Left renal cortex interstitium (tissue), 4 donors: ENCODE data around the gene WAC. TPM values are rescaled to one million over a fixed set of nuclear protein-coding genes. Genes with fewer than 3 reads are reported as not detected.
"Not testable (repeated sequence)": the region's sequence is repeated elsewhere in the genome, so short reads cannot be mapped to it uniquely, and the experiment has no call there.

Source experiments
- DNase-seq, 4 donors: peaks; one replicate each; pipeline ENCODE4 v3.0.0-alpha.2; 2013; ENCODE audit warnings: low read depth in 4 of 4, low spot score in 2 of 4, missing footprints in 1 of 4
- polyA plus RNA-seq, 4 donors: library from polyadenylated mRNA; unstranded; fragments of 120-200 nt; gene quantifications; one replicate each; pipeline ENCODE4 v1.2.1, GENCODE V29; 2013; ENCODE audit not compliant: insufficient read length in 4 of 4

WAC gene
- polyA plus RNA-seq, 4 donors = 134 to 162 (median 159) TPM

- DNase-seq = no peak
Observed at GRCh38 chr10:28601012-28601411, 68.1 kb downstream of the WAC start.

- no peak for DNase-seq
Observed at GRCh38 chr10:28604567-28605536, 71.9 kb downstream of the WAC start.

GRCh38 chr10:28606568-28606967 lies 73.7 kb downstream of the WAC start:
- DNase-seq = no peak

GRCh38 chr10:28609636-28610035 lies 76.7 kb downstream of the WAC start:
- not testable (repeated sequence) for DNase-seq

GRCh38 chr10:28612877-28613276 lies 80.0 kb downstream of the WAC start:
- no peak for DNase-seq

GRCh38 chr10:28616514-28616913 lies 83.6 kb downstream of the WAC start:
- no peak for DNase-seq

GRCh38 chr10:28619455-28619854 lies 86.5 kb downstream of the WAC start:
- DNase-seq = no peak

- no peak for DNase-seq
Observed at GRCh38 chr10:28620251-28620650, 87.3 kb downstream of the WAC start.

- no peak for DNase-seq
Observed at GRCh38 chr10:28623483-28623882, 90.6 kb downstream of the WAC start.

- DNase-seq = no peak
Observed at GRCh38 chr10:28624351-28624750, 91.4 kb downstream of the WAC start.

GRCh38 chr10:28627102-28627501 lies 94.2 kb downstream of the WAC start:
- peak in 1 of 4 donors; percentile 15 for DNase-seq

GRCh38 chr10:28628184-28628893 lies 95.4 kb downstream of the WAC start:
- peak; percentile 42 to 73 (median 60) for DNase-seq

- no peak for DNase-seq
Observed at GRCh38 chr10:28631896-28632583, 99.1 kb downstream of the WAC start.

GRCh38 chr10:28632584-28632945 lies 99.6 kb downstream of the WAC start:
- no peak for DNase-seq

GRCh38 chr10:28633750-28634149 lies 100.8 kb downstream of the WAC start:
- DNase-seq = no peak

- no peak for DNase-seq
Observed at GRCh38 chr10:28637346-28637745, 104.4 kb downstream of the WAC start.

GRCh38 chr10:28638392-28638791 lies 105.5 kb downstream of the WAC start:
- no peak for DNase-seq

- no peak for DNase-seq
Observed at GRCh38 chr10:28640551-28640950, 107.6 kb downstream of the WAC start.

- no peak for DNase-seq
Observed at GRCh38 chr10:28644647-28645046, 111.7 kb downstream of the WAC start.

- no peak for DNase-seq
Observed at GRCh38 chr10:28652106-28652505, 119.2 kb downstream of the WAC start.

- no peak for DNase-seq
Observed at GRCh38 chr10:28652703-28653102, 119.8 kb downstream of the WAC start.
